ENCODE results near the gene WDR7.

The WDR7 gene

GRCh38 chr18:57025540-57025939, 374.4 kb downstream of the WDR7 start:
- no peak for DNase-seq (ENCODE audit: extremely low read depth in 1 of 2, low read depth in 1 of 2)

- no peak for DNase-seq (ENCODE audit: extremely low read depth in 1 of 2, low read depth in 1 of 2)
These were observed 375.2 kb downstream of the WDR7 start for GRCh38 chr18:57026316-57026715.

- no peak for DNase-seq (ENCODE audit: extremely low read depth in 1 of 2, low read depth in 1 of 2)
These were observed 376.1 kb downstream of the WDR7 start for GRCh38 chr18:57027190-57027708.

- DNase-seq (ENCODE audit: extremely low read depth in 1 of 2, low read depth in 1 of 2), result no peak
These were observed 378.6 kb downstream of the WDR7 start for GRCh38 chr18:57029761-57030160.

- no peak for DNase-seq (ENCODE audit: extremely low read depth in 1 of 2, low read depth in 1 of 2)
These were observed 379.3 kb downstream of the WDR7 start for GRCh38 chr18:57030417-57030816.

GRCh38 chr18:57035590-57035989, 384.4 kb downstream of the WDR7 start:
- DNase-seq (ENCODE audit: extremely low read depth in 1 of 2, low read depth in 1 of 2), result no peak

- no peak for DNase-seq (ENCODE audit: extremely low read depth in 1 of 2, low read depth in 1 of 2)
These were observed 387.2 kb downstream of the WDR7 start for GRCh38 chr18:57038395-57038794.

GRCh38 chr18:57040175-57040574, 389.0 kb downstream of the WDR7 start:
- no peak for DNase-seq (ENCODE audit: extremely low read depth in 1 of 2, low read depth in 1 of 2)

GRCh38 chr18:57043241-57043640, 392.1 kb downstream of the WDR7 start:
- no peak for DNase-seq (ENCODE audit: extremely low read depth in 1 of 2, low read depth in 1 of 2)

- no peak for DNase-seq (ENCODE audit: extremely low read depth in 1 of 2, low read depth in 1 of 2)
These were observed 397.2 kb downstream of the WDR7 start for GRCh38 chr18:57048351-57048750.

GRCh38 chr18:57048859-57049258, 397.7 kb downstream of the WDR7 start:
- DNase-seq (ENCODE audit: extremely low read depth in 1 of 2, low read depth in 1 of 2), result no peak

- DNase-seq (ENCODE audit: extremely low read depth in 1 of 2, low read depth in 1 of 2), result no peak
These were observed 399.3 kb downstream of the WDR7 start for GRCh38 chr18:57050310-57050949.

- DNase-seq (ENCODE audit: extremely low read depth in 1 of 2, low read depth in 1 of 2), result no peak
These were observed 400.0 kb downstream of the WDR7 start for GRCh38 chr18:57051021-57051656.

GRCh38 chr18:57051657-57052044, 400.5 kb downstream of the WDR7 start:
- no peak for DNase-seq (ENCODE audit: extremely low read depth in 1 of 2, low read depth in 1 of 2)

GRCh38 chr18:57052173-57052572, 401.0 kb downstream of the WDR7 start:
- no peak for DNase-seq (ENCODE audit: extremely low read depth in 1 of 2, low read depth in 1 of 2)

- DNase-seq (ENCODE audit: extremely low read depth in 1 of 2, low read depth in 1 of 2), result no peak
These were observed 401.6 kb downstream of the WDR7 start for GRCh38 chr18:57052759-57053158.

GRCh38 chr18:57054891-57055290, 403.7 kb downstream of the WDR7 start:
- DNase-seq (ENCODE audit: extremely low read depth in 1 of 2, low read depth in 1 of 2), result no peak

- no peak for DNase-seq (ENCODE audit: extremely low read depth in 1 of 2, low read depth in 1 of 2)
These were observed 406.7 kb downstream of the WDR7 start for GRCh38 chr18:57057890-57058289.

- no peak for DNase-seq (ENCODE audit: extremely low read depth in 1 of 2, low read depth in 1 of 2)
These were observed 407.6 kb downstream of the WDR7 start for GRCh38 chr18:57058734-57059133.

GRCh38 chr18:57059366-57059765, 408.2 kb downstream of the WDR7 start:
- no peak for DNase-seq (ENCODE audit: extremely low read depth in 1 of 2, low read depth in 1 of 2)

- no peak for DNase-seq (ENCODE audit: extremely low read depth in 1 of 2, low read depth in 1 of 2)
These were observed 409.7 kb downstream of the WDR7 start for GRCh38 chr18:57060814-57061213.

GRCh38 chr18:57062178-57062577, 411.0 kb downstream of the WDR7 start:
- DNase-seq (ENCODE audit: extremely low read depth in 1 of 2, low read depth in 1 of 2), result no peak

GRCh38 chr18:57062844-57063243, 411.7 kb downstream of the WDR7 start:
- DNase-seq (ENCODE audit: extremely low read depth in 1 of 2, low read depth in 1 of 2), result no peak
